HG03521 (cell line): ENCODE measurements around the gene STXBP4.
"Not testable (repeated sequence)": the region's sequence is repeated elsewhere in the genome, so short reads cannot be mapped to it uniquely, and the experiment has no call there.

Source experiments
- ATAC-seq: cut with Tn5 transposase; IDR thresholded peaks from one replicate; pipeline ENCODE4 v1.9.1; 2021; ENCODE audit warnings: mild to moderate bottlenecking, moderate library complexity; ENCODE audit not compliant: unreplicated experiment

STXBP4 gene

DNA sequence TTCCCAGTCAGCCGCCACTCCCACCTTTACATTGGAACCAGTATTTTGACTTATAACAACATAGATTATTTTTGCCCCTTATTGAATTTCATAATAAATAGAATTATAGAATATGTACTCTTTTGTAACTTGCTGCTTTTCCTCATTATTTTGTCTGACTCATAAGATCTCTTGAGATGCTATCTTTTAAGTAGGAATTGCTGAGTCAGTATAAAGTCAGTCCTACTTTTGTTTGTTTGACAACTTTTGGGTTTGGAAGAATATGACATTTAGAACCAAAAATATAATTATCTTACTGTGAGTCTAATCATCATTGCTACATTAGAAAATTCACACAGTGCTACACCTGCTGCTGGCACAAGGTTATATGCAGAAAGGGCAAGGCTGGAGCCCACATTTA, 69.7 kb downstream of the STXBP4 start:
- ATAC-seq: no peak

DNA sequence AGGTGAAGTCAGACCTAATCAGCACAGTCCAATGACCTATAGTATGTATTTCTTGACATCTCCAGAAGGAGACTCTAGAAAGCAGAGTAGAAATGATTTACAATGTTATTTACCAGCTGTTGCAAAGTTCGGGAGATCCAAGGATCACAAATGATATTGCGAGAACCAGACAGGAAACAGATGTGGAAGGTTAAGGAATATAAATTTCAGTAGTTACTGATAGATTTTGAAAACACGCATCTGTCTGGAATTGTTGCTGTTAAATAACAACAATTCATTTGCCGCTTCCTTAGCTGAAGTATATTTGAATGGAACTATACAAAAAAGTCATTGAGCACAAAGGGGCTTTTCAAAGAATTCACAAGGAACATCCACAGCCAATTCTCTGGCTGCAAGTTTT, 72.0 kb downstream of the STXBP4 start:
- ATAC-seq: no peak

DNA sequence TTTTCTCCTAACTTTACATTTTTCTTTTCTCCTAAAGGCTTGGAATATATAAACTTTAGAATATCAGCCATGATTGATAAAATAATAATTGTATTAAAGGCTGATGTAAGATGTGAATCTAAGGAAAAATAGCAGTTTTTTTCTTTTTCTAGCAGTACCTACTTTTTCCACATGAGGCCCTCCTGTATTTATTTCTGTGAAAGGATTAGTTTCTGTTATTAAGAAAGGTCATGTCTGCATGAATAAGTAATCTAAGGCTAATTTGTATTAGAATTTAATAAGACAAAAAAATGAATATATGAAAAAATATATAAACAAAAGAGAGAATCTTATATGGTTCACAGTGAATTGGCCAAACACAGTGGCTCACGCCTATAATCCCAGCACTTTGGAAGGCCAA, 85.3 kb downstream of the STXBP4 start:
- ATAC-seq: no peak

DNA sequence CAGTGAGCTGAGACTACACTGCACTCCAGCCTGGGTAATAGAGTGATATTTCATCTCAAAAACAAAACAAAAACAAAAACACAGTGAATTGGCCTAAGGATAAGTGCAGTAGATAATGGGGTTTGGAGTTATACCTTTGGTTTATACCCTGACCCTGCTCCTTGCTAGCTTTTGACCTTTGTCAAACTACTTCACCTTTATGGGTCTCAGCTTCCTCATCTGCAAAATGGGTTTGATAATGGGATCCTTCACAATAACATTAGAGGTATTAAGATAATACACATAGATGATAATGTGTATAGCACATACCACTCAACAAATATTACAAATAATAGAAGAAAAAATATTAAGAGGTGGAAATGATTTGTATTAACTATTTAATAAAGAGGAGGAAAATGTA, 85.9 kb downstream of the STXBP4 start:
- ATAC-seq: no peak

DNA sequence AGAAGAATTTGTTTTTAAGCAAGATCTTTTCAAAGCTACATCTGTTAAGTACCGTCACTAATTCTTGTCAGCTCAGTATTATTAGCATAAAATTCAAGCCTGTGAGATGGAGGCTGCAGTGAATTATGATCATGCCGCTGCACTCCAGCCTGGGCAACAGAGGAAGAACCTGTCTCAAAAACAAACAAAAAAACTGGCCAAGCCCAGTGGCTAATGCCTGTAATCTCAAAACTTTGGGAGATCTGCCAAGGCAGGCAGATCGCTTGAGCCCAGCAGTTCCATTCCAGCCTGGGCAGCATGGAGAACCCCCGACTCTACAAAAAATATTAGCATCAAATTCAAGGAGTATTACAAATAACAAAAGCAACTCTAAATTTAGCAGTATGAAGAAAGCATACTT, 88.0 kb downstream of the STXBP4 start:
- no peak for ATAC-seq

DNA sequence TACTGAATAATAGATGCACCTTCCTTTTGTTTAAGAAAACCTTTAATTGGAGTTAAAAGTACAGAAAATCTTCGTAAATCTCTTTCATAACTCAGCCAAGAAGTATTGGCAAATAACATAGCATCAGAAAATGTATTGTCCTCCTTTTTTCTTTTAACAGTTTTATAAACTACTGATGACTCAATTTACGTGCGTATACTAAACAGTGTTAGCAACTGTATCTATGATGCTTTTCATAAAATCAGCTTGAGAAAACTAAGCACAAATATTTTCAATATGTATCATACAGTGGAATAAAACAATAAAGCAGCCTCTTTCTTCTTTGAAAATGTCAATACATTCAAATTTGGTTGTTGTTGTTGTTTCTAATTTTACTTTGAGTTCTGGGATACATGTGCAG, 88.6 kb downstream of the STXBP4 start:
- no peak for ATAC-seq

DNA sequence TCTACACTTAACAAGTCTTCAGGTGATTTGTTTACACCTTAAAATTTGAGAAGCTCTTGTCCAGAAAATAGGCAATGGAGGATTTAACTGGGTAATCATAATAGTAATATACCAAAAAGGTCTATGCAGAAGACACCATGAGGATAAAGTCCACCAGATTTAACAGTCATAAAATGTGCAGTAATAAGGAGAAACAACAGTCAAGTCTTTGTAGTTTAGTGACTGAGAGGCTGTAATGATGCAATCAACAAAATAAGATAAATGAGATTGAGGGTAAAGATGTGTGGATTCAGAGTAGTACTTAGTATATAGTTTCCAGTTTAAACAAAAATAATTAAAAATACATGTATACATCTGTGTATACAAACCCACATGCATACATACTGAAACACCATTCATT, 91.2 kb downstream of the STXBP4 start:
- ATAC-seq: no peak

DNA sequence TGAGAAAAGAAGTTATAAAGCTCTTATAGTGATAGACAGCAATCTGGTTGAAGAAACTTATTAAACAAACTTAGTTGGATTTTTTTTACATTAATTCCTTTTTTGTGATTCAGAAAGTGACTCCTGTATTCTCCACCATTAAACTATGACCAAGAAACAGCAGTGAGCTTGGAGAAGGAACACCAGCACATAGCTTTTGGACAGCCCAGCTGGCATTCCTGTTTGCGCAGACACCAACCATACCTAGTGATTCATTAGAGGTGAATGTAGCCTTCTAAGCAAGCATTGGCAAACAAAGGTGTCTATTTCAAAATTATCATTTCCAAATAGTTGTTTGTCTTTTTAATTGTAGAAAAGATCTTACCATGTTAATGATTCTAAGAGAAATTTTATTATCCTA, 94.4 kb downstream of the STXBP4 start:
- no peak for ATAC-seq

DNA sequence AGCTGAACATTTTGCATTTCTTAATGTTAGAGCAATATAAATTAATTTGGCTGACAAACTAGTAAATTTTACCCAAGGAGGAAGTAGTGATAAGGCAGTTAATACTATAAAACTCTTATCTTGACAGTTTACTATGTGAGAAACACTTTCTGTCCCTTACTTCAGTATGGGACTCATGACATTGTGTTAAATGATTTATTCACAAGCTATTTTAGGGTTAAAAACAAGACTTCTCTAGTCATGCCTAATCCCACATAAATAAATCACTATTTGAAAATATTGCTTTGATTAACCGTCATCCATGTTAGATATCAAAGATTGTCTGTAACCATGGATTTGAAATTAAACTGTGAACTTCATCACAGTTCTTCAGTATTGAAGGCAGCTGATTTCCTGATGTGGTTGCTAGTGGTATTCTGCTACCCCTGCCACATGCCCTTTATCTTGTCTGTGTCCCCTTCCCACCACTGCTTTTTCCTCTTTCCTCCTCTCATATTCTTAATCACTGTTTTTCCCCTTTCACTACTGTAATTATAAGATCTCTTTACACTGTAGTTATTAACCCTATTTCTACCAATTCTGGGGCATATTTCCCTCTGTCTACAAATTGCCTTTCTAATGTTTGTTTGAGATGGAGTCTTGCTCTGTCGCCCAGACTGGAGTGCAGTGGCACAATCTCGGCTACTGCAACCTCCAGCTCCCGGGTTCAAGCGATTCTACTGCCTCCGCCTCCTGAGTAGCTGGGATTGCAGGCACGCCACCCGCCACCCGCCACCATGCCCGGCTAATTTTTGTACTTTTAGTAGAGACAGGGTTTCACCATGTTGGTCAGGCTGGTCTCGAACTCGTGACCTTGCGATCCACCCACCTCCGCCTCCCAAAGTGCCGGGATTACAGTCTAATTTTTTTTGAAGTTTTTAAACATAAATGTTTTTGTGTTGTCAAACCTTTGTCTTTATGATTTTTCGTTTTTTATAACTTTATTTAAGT, 95.6 kb downstream of the STXBP4 start:
- ATAC-seq: no peak

DNA sequence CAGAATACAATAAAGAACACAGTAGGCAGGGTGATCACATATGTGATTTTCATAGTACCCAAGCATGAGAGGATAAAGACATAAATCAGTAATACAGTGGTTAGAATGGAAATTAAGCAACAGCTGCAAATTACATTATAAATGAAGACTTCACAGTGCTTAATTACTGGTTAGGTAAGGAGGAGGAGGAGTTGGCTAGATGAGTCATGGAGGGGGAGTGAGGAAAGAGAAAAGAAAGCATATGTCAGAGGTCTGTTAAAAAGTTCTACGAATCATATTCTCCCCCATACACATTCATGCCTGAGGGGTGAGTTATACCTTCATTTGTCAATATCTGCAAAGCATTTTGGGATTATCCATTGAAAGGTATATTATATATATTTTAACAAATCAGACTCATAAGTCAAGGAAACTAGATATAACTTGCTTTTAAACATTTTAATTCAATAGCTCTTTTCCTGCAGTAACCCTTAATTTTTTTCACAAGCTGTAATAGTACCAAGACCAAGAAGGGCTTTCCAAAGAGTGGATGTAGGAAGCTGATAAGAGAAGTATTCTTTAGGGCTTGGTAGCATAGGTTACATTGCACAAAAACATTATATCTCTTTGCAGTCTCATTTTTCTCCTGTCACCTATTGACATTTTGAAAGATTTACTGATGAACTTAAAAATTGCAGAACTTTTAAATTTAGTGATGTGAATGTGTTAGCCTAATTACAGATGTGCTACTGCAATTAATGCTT, 99.3 kb downstream of the STXBP4 start:
- ATAC-seq: no peak

DNA sequence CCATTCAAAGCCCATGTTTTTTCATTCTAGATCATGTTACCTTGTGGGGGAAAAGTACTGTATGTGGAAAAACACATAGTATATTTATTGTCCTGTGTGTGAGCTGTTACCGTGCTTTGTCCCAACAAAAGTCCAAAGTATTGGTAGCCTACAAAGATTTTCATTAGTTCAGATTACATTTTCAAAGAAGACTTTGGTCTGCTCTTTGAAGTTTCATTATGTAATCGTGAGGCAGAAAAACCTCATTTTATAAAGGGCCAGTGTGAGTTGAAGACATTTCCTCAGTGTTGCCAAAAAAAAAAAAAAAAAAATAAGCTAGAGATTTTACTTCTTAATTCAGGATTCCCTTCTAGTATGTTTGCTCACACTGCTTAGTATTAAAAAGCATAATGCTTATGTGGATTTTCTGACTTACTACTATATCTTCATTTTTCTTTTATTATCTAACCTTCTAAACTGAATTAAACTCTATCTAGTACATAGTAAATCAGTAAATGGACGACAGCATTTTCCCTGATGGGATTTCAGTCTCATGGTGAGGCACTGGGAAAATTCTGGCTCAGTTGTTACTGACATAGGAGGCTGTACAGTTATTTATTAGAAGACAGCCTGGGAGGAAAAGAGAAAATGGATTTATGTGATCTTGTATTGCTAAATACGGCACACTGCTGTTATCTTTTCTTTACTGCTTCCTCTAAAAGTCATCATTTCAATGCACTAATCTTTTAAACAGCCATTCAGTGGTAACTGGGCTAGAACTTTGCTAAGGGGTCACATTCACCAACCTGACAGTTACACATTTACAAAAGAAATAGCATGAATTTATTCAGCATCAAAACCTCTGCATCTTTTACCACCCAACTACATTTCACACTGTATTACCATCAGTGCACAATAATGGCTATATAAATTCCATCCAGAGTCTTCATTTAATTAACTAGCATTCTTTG, 100.6 kb downstream of the STXBP4 start:
- ATAC-seq: no peak

DNA sequence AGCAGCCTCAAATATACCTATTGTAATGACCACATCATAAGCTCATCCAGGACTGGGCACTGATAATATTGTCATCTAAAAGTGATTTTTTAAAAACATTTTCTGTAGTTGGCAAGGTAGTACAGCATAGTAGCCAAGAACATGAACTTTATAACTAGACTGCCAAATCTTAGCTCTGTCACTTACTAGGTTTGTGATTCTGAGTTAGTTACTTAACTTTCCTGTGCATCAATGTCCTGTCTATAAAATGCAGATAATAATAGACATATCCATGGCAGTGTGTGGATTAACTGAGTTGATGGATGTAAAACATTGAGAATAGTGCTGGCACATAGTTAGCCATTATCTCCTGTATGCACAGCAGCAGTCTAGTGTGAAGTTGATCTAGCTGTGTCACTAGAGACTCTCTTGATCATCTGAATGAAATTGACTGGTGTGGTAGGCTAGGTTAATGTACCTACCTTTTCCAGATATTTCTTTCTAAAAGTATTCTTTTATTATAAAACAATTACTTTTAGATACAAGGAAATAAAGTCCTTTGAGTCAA, 101.5 kb downstream of the STXBP4 start:
- ATAC-seq: no peak

DNA sequence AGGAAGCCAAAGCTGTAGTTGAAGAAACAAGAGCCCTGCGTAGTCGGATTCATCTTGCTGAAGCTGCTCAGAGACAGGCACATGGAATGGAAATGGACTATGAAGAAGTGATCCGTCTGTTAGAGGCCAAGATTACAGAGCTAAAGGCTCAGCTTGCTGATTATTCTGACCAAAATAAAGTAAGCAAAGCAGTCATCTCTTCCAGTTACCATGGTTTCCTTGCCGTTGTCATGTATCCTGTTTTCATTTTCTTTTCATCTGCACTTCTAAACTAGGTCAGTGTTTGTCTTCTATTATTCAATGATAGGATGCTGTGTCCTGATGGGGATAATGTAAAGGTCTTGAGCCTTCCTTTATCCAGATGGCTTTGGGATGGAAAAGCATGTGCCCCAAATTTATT, 104.3 kb downstream of the STXBP4 start:
- no peak for ATAC-seq

DNA sequence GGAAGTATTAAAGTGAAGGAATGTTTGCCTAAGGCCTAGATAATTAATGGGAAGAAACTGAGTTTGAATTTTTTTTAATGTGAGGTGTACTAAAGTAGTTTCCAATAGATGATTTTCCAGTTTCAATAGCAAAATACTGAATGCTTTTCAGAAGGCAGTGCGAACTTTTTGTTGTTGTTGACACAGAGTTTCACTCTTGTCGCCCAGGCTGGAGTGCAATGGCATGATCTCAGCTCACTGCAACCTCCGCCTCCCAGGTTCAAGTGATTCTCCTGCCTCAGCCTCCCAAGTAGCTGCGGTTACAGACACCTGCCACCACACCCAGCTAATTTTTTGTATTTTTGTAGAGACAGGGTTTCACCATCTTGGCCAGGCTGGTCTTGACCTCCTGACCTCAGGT, 104.9 kb downstream of the STXBP4 start:
- not testable (repeated sequence) for ATAC-seq

DNA sequence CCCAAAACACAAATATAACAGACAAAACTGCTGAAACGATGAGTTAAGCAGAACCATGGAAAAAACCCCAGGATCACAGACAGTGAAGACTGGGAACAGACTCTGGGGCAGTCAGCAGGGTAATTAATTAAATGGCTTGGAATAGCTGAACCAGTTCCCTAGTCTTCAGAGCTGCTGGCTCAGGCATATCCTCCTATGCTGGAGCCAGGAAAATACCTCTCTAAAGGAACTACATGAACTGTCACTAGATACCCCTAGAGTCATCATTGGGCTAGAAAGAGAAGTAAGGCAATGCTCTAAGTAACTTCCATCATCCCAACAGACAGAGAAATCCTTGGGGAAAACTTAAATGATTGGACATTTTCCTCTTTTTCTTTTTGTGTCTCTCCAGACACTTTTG, 113.0 kb downstream of the STXBP4 start:
- ATAC-seq: no peak

DNA sequence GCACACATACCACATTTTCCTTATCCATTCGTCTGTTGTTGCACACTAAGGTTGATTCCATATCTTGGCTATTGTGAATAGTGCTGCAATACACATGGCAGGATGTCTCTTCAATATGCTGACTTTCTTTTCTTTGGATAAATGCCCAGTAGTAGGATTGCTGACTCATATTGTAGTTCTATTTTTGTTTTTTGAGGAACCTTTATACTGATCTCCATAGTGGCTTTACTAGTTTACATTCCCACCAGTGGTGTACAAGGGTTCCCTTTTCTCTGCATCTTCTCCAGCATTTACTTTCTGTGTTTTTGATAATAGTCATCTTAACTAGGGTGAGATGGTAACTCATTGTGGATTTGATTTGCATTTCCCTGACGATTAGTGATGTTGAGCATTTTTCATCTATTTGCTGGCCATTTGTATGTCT, 118.1 kb downstream of the STXBP4 start:
- ATAC-seq: no peak

DNA sequence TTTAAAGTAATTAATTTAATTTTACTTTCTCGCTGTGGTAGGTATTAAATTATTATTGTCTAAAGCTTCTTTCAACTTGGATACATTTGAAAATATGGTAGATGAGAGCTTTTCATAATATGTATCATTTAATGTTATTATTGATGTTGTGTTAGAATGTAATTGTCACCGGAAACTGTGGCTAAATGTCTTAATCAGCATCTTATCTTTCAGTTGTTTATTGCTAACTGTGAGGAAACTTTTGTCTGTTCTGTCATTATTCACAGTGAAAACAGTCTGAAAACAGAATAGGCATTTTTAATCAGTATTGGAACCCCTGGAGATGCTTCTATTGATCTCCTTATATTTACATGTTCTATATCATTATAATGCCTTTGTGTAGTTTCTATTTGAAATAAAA, 120.7 kb downstream of the STXBP4 start:
- no peak for ATAC-seq

DNA sequence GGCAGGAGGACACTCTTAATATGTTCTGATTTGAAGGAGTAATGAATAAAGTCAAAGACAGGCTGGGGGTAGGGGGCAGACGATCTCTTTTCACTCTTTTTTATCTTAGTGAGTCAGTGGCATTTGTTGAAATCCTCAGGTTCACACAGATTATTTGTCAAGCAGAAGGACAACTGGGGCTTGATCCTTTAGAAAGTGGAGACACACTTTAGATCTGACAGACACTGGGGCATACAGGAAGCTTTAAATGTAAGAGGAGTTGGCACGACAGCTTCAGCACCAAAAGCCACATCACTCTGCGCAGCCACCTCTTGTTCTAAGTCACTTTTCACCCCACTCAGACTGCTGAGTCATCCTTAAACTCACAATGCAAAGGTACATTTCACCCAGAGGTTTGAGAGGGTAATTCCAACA, 121.5 kb downstream of the STXBP4 start:
- ATAC-seq: peak; percentile 96

DNA sequence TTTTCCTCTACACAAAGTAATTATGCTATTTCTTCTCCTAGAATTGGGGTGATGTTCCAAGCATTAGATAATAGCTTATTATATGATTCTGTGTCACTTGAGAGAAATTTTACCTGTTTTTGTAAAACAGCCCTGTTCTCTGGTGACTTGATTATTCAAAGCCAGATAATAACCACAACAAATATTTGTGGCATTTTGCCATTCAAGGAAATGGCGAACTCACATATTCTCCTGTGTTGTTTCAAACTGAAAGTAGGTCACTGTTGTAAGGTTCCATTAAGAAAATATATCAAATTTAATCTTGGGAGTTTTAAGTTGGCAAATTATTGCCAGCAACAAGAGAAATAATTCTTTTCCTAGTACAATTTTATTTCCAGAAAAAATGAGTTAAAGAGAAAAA, 124.8 kb downstream of the STXBP4 start:
- no peak for ATAC-seq

DNA sequence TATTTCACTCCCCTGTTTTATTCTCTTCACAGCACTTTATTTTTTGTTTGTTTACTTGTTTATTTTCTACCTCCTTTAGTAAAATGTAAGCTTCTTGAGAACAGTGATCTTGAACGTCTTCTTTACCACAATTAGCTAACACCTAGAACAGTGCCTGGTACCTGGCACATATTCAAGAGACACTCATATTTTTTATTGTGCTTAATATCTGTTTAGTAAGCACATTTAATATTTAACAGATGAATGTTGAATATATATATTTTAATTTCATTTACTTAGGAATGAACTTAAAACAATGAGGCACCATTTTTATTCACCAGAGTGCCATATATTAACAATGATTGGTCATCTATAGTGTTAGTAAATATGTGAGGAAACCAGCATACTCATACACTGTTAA, 130.2 kb downstream of the STXBP4 start:
- ATAC-seq: no peak

DNA sequence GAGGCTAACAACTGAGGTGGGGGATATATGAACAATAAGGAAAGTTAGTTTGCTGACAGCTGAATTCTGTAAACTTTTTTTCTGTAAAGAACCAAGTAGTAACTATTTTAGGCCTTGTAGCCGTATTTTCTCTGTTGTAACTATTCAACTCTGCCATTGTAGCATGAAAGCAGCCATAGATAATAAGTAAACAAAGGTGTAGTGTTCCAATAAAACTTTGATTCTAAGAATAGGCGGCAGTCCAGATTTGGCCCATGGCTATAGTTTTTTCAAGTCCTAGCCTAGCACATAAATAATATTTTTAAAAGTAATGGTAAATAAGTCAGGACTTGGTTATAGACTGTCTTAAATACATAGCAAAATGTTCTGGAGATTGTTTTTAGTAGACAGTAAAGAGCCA, 142.0 kb downstream of the STXBP4 start:
- ATAC-seq: no peak
